Skin epidermis (tissue), 12 donors: ENCODE measurements around the gene NPIPA7.
"Not testable (repeated sequence)": the region's sequence is repeated elsewhere in the genome, so short reads cannot be mapped to it uniquely, and the experiment has no call there.

ENCODE experiments used
- H3K27ac ChIP-seq, 21 experiments: fragments of 200-600 bp; sonication (generic) in 11 of 21; one replicate each; pipeline ENCODE4 v1.5.0; 2020; ENCODE audit warnings: mild to moderate bottlenecking in 3 of 21, inconsistent platforms in 2 of 21, moderate library complexity in 2 of 21
- H3K4me3 ChIP-seq, 7 experiments: fragments of 200-600 bp; sonication (generic) in 2 of 7; one replicate each; pipeline ENCODE4 v1.5.0; 2020; ENCODE audit warnings: inconsistent platforms in 2 of 7, mild to moderate bottlenecking in 2 of 7, moderate library complexity in 1 of 7

The NPIPA7 gene

GRCh38 chr16:16417914-16418544, 39.1 kb downstream of the NPIPA7 start:
- not testable (repeated sequence) for H3K4me3 ChIP-seq, H3K27ac ChIP-seq

- not testable (repeated sequence) for H3K27ac ChIP-seq, H3K4me3 ChIP-seq
These were observed 41.6 kb downstream of the NPIPA7 start for GRCh38 chr16:16420515-16420914.

- not testable (repeated sequence) for H3K27ac ChIP-seq, H3K4me3 ChIP-seq
These were observed 46.2 kb downstream of the NPIPA7 start for GRCh38 chr16:16425146-16425545.

- not testable (repeated sequence) for H3K27ac ChIP-seq, H3K4me3 ChIP-seq
These were observed 52.2 kb downstream of the NPIPA7 start for GRCh38 chr16:16431135-16431534.

- H3K4me3 ChIP-seq, H3K27ac ChIP-seq: not testable (repeated sequence)
These were observed 55.8 kb downstream of the NPIPA7 start for GRCh38 chr16:16434711-16435110.

GRCh38 chr16:16441401-16441800, 62.5 kb downstream of the NPIPA7 start:
- not testable (repeated sequence) for H3K4me3 ChIP-seq, H3K27ac ChIP-seq
